Activated T-helper 2 cell treated with anti-CD3 and anti-CD28 coated beads, Interferon-gamma antibody, Interleukin-2, Interleukin-4, amounts not matched to agents 10 μg/mL and 5 μg/mL and 100 μg/mL, durations not matched to agents 14 hours and 24 hours and 36 hours (primary cell): ENCODE data around the gene NUDT14. TPM values are rescaled to one million over a fixed set of nuclear protein-coding genes. Genes with fewer than 3 reads are reported as not detected.

Experiments used
- DNase-seq: peaks from one replicate; pipeline ENCODE4 v3.0.0; 2021; ENCODE audit warnings: low spot score
- H3K27ac Mint-ChIP-seq: one replicate; pipeline ENCODE4 v1.8.0; 2021; ENCODE audit warnings: mixed read lengths
- H3K27me3 Mint-ChIP-seq: one replicate; pipeline ENCODE4 v1.8.0; 2021; ENCODE audit warnings: low read depth, mixed read lengths
- H3K36me3 Mint-ChIP-seq: one replicate; pipeline ENCODE4 v1.8.0; 2021; ENCODE audit warnings: low read depth, mixed read lengths
- H3K4me1 Mint-ChIP-seq: one replicate; pipeline ENCODE4 v1.8.0; 2021; ENCODE audit warnings: low read depth, mixed read lengths
- H3K4me3 Mint-ChIP-seq: one replicate; pipeline ENCODE4 v1.8.0; 2021; ENCODE audit warnings: low read depth, mild to moderate bottlenecking, moderate library complexity, mixed read lengths
- H3K9me3 Mint-ChIP-seq: one replicate; pipeline ENCODE4 v1.8.0; 2021; ENCODE audit warnings: mixed read lengths
- intact Hi-C: fragments of 100-400 bp; cut with micrococcal nuclease; formaldehyde crosslinking; loops from one replicate; pipeline ENCODE4 v1.15.1; 2023
- total RNA-seq: library from RNA; stranded (reverse); gene quantifications from 2 replicates; pipeline ENCODE4 v1.2.3, GENCODE V29; 2022

NUDT14 gene
- total RNA-seq, 1 donor from 2014 or later, result 10.4 TPM

DNA sequence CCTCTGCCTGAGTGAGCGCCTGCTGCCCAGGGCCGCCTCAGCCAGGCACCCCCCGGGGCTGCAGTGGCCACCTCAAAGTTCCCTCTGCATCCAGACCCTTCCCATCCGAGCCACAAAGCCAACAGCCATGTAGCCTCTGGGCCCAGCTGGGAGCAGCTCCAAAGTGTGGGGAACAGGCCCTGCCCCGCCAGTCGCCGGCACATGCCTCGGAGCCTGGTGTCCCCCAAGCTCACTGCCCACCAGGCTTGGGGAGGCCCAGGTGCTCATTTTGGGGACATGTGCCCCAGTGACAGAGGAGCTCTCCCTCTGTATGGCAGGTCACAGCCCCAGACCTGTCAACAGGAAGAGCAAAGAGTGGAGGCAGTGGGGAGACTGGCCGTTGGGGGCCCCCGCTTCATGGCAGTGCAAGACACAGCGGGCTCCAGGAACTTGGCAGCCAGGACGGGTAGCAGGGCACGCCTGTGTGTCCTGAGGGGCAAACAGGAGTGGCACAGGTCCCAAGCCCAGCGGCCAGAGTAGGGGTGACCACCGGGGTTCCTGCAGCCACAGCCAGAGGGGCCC lies 42.5 kb downstream of the NUDT14 start:
- no peak for DNase-seq
- H3K9me3 Mint-ChIP-seq, result peaks cover 14% of the 10 kb centered on the region
- no peaks in the 10 kb centered on the region for H3K4me1 Mint-ChIP-seq
- no peak overlapping the region for H3K27ac Mint-ChIP-seq
- H3K36me3 Mint-ChIP-seq, result peaks cover 3% of the 10 kb centered on the region
- H3K27me3 Mint-ChIP-seq, result no peaks in the 10 kb centered on the region
- intact Hi-C loops, result no loop called here
- no peak overlapping the region for H3K4me3 Mint-ChIP-seq

DNA sequence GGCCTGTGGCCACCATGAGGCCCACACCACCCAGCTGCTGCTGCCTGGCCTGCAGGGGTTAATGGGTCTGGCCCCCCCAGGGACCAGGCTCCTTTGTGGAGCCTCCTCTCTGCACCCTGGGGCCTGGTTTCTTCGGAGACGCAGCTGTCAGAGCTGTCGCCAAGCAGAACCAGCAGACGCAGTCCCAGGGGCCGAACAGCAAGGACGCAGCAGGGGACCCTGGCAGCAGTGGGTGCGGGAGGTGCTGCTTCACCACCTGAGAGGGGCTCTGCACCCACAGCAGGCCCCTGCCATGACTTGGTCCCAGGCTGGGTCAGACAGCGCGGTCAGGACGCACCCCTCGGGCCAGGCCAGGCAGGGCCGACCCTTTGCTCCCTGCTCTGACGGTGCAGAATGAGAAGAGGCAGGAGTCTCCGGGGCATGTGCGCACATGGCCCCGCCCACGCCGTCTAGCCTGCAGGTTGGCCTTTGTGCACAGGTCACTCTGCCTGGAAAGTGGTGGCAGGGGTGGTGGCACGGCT lies 43.0 kb downstream of the NUDT14 start:
- Mint-ChIP-seq H3K36me3 (peaks cover 3% of the 10 kb centered on the region), H3K9me3 (peaks cover 16% of the 10 kb centered on the region), H3K4me1 (no peaks in the 10 kb centered on the region), H3K27me3 (peaks cover 2% of the 10 kb centered on the region), H3K27ac (no peak overlapping the region), H3K4me3 (no peak overlapping the region)
- intact Hi-C loops, result no loop called here
- DNase-seq, result no peak

DNA sequence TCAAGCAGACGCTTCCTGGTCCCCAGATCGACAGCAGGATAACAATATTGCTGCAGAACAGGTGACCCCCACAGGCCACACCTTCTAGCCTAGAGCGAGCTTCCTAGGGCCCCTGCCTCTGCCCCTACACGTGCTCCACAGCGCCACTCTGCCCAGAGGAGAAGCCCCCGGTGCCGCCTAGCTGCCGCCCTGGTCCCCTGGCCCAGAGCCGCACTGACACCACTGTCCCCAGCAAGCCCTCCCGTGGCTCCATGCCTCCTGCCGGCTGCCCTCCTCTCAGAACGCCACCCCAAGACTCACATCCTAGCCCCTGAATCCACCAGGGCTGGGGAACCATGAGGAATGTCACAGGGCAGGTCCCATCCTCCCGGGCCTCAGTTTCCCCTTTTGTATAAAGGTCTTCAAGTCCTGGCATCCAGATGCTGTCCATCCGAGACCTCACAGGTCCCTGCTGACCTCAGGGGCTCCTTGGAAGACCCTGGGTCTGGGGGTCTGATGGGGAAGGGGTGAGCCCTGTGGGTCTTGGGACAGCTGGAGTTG lies 43.6 kb downstream of the NUDT14 start:
- intact Hi-C loops, result no loop called here
- no peak for DNase-seq
- peaks cover 5% of the 10 kb centered on the region for H3K27me3 Mint-ChIP-seq
- H3K36me3 Mint-ChIP-seq, result peaks cover 3% of the 10 kb centered on the region
- no peak overlapping the region for H3K27ac Mint-ChIP-seq
- no peaks in the 10 kb centered on the region for H3K4me1 Mint-ChIP-seq
- peaks cover 16% of the 10 kb centered on the region for H3K9me3 Mint-ChIP-seq
- no peak overlapping the region for H3K4me3 Mint-ChIP-seq

DNA sequence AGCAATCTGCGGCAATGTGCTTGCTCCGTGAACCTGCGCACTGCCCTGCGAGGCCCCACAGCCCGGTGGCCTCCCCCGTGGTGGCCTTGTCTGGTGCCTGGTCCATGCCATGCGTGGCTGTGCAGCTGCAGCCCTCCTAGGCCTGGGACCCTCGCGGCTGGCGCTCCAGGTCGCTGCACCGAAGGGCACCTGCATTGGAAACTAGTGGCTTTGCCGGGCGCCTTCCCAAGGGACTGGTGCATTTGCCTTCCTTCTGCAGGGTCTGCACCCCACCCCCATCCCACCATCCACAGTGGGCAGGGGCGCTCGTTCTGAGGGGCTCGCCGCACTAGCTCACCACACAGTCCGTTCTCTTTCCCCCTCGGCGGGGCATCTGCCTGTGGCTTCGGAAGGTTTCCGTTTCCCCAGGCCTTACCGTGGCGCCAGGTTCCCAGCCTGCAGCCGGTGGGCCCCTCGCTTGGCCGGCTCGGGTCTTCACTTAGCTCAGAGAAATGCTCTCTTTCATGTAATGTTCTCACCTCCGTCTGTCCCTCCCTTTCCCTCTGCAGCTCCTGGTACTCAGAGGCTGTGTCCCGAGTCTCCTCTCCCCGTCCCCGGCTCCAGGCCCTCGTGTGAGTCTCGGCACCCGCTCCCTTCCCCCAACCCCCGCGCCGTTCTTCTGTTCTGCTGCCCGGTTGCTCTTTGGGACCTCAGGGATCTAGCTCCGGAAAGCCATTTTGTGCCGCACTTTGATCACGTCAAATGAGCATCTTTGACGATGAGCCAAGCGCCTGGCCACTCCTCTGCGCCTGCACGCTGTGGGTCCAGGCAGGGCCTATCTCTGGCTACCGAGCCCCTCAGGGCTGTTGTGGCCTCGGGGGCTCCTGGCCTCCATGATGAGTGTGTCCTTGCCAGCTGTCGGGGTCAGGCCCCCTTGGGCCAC lies 44.5 kb downstream of the NUDT14 start:
- H3K27me3 Mint-ChIP-seq, result peaks cover 5% of the 10 kb centered on the region
- H3K27ac Mint-ChIP-seq, result no peak overlapping the region
- DNase-seq, result no peak
- H3K4me3 Mint-ChIP-seq, result no peak overlapping the region
- no peaks in the 10 kb centered on the region for H3K4me1 Mint-ChIP-seq
- peaks cover 3% of the 10 kb centered on the region for H3K36me3 Mint-ChIP-seq
- H3K9me3 Mint-ChIP-seq, result peaks cover 16% of the 10 kb centered on the region
- intact Hi-C loops, result no loop called here

DNA sequence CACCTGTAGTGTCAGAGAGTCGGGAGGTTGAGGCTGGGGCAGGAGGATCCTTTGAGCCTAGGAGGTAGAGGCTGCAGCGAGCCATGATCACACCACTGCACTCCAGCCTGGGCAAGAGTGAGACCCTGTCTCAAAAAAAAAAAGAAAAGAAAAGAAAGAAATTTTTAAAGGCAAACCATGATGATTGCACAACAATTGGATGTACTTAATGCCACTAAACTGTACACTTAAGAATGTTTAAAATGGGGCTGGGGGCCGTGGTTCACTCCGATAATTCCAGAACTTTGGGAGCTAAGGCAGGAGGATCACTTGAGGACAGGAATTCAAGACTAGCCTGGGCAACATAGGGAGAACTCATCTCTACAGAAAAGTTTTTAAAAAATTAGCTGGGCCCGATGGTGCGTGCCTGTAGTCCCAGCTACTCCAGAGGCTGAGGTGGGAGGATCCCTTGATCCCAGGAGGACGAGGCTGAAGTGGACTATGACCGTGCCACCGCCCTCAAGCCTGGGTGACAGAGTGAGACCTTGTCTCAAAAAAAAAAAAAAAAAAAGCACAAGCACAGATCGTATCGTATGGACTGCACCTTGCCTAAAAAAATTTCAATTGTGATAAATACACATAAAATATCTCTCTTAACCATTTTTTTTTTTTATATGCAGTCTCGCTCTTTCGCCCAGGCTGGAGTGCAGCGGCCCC lies 45.3 kb downstream of the NUDT14 start:
- H3K4me3 Mint-ChIP-seq, result no peak overlapping the region
- H3K36me3 Mint-ChIP-seq, result peaks cover 3% of the 10 kb centered on the region
- H3K27ac Mint-ChIP-seq, result no peak overlapping the region
- intact Hi-C loops, result no loop called here
- no peak for DNase-seq
- H3K27me3 Mint-ChIP-seq, result peaks cover 5% of the 10 kb centered on the region
- peaks cover 10% of the 10 kb centered on the region for H3K9me3 Mint-ChIP-seq
- H3K4me1 Mint-ChIP-seq, result no peaks in the 10 kb centered on the region

DNA sequence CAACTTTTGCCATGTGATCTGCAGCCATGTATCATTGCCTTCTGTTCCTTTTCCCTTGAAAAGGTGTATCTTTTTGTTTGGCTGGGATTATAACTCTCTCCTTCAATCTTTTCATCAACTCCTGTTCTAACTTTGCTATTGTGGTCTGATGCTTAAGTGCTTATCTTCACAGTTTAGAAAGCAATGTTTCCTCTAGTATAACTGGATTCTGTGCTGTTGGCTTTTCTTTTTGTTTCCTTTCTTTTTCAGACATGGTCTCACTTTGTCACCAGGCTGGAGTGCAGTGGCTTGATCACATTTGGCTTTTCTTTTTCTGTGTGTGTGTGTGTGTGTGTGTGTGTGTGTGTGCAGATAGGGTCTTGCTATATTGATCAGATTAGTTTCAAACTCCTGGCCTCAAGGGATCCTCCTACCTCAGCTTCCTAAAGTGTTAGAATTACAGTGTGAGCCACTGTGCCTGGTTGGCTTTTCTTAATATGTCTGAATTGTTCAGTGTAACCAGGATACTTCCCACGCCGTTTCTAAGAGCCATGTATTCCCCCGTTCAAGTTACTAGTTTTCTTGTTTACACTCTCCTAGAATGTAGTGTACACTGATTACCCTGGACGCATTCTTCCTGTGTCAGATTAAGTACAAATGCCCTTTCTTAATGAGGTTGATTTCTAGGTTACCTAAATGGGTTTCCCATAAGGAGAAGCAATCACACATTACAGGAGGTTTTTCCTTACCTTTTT lies 48.0 kb downstream of the NUDT14 start:
- peaks cover 7% of the 10 kb centered on the region for H3K27me3 Mint-ChIP-seq
- intact Hi-C loops, result no loop called here
- no peaks in the 10 kb centered on the region for H3K36me3 Mint-ChIP-seq
- DNase-seq, result no peak
- peaks cover 2% of the 10 kb centered on the region for H3K9me3 Mint-ChIP-seq
- no peak overlapping the region for H3K4me3 Mint-ChIP-seq
- no peaks in the 10 kb centered on the region for H3K4me1 Mint-ChIP-seq
- no peak overlapping the region for H3K27ac Mint-ChIP-seq

DNA sequence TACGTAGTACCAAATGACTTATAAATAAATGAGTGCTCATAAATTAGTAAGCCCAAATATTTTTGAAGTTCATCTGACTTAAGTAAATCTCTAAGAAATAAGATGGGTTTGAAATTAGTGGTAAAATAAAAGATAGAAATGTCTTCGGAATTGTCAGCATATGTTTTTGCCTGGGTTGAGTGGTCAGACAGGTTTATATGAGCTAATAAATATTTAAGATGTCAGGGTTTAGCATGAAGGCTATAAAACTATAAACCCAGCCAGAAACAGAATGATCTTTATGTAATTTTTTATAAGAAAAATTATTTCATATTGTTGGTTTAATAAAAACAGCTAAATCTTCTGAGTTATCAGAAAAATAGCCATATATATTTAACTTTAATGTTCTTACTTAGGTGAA lies 49.9 kb downstream of the NUDT14 start:
- H3K36me3 Mint-ChIP-seq, result no peaks in the 10 kb centered on the region
- DNase-seq, result no peak
- peaks cover 7% of the 10 kb centered on the region for H3K27me3 Mint-ChIP-seq
- intact Hi-C loops, result no loop called here
- H3K27ac Mint-ChIP-seq, result no peak overlapping the region
- no peak overlapping the region for H3K4me3 Mint-ChIP-seq
- H3K9me3 Mint-ChIP-seq, result peaks cover 2% of the 10 kb centered on the region
- no peaks in the 10 kb centered on the region for H3K4me1 Mint-ChIP-seq

DNA sequence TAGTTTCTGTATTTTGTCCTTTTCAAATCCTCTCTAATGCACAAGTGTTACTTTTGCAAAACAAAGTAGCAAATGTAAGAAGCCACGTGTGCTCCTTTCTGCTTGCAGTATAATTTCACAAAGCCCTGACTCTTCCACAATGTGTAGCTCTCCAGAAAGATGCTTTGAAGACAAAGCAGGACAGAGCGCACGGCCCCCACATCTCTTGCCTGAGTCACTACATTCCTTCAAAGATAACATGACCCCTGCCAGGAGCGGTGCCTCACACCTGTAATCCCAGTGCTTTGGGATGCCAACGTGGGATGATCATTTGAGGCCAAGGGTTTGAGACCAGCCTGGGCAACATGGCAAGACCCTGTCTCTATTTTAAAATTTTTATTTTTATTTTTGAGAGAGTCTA lies 53.1 kb downstream of the NUDT14 start:
- no peak overlapping the region for H3K4me3 Mint-ChIP-seq
- intact Hi-C loops, result no loop called here
- DNase-seq, result no peak
- no peaks in the 10 kb centered on the region for H3K9me3 Mint-ChIP-seq
- no peak overlapping the region for H3K27ac Mint-ChIP-seq
- no peaks in the 10 kb centered on the region for H3K4me1 Mint-ChIP-seq
- peaks cover 12% of the 10 kb centered on the region for H3K27me3 Mint-ChIP-seq
- H3K36me3 Mint-ChIP-seq, result no peaks in the 10 kb centered on the region

DNA sequence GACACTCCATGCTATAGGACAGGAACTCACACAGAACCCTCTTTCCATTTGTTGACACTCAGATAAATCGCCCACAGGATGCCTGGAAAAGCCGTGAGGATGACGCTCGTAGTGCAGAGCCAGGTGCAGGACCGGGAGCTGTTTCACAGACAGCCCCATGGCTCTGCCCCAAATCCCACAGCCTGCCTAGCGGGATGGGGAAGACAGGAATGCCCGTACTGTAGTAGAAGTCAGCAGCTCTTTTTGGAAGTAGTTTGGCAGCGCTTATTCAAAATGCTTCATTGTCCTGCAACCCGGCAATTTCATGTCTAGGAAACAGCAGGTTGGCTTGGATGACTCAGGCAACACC lies 54.2 kb downstream of the NUDT14 start:
- Mint-ChIP-seq H3K9me3 (peaks cover 10% of the 10 kb centered on the region), H3K36me3 (no peaks in the 10 kb centered on the region), H3K4me1 (no peaks in the 10 kb centered on the region), H3K27ac (no peak overlapping the region), H3K27me3 (peaks cover 12% of the 10 kb centered on the region), H3K4me3 (no peak overlapping the region)
- intact Hi-C loops, result no loop called here
- no peak for DNase-seq

DNA sequence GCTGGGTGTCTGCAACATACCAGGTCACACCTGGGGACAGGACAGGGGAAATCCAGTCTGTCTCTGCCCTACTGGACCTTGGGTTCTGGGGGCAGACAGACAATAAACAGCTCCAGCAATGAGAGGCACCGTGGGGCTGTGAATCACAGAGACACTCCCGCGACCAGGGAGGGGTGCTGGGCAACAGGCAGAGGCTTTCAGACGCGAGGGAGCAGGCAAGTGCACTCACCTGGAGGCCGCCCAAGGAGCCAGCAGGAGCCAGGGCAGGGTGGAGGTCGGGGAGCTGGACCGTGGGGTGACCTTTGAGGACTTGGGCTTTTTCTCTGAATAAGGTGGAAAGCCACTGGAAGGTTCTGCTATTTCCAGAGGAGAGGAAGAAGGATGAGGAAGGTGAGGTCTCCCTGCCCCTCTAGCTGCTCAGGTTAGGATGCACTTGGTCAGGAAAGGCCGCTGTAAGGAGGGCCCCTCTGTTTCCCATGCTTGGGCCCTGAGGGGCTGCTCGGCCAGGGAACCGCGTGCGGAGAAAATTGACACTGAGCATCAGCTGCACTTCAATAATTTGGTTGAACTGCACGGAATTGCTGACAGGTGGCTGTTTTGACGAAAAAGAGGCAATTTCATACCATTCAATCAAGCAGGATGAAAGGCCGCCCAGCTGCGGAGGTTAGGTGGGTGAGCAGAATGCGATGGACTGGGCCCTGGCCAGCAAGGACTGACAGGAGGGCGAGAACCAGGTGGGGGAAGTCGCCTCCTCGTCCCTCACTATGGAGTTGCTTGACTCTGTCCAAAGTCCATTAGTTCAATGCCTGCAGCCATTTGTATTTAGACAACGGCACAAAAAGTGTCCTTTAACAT lies 54.8 kb downstream of the NUDT14 start:
- intact Hi-C loops, result no loop called here
- no peak overlapping the region for H3K4me3 Mint-ChIP-seq
- H3K9me3 Mint-ChIP-seq, result peaks cover 14% of the 10 kb centered on the region
- peaks cover 12% of the 10 kb centered on the region for H3K27me3 Mint-ChIP-seq
- no peak overlapping the region for H3K27ac Mint-ChIP-seq
- no peak for DNase-seq
- H3K36me3 Mint-ChIP-seq, result no peaks in the 10 kb centered on the region
- no peaks in the 10 kb centered on the region for H3K4me1 Mint-ChIP-seq

DNA sequence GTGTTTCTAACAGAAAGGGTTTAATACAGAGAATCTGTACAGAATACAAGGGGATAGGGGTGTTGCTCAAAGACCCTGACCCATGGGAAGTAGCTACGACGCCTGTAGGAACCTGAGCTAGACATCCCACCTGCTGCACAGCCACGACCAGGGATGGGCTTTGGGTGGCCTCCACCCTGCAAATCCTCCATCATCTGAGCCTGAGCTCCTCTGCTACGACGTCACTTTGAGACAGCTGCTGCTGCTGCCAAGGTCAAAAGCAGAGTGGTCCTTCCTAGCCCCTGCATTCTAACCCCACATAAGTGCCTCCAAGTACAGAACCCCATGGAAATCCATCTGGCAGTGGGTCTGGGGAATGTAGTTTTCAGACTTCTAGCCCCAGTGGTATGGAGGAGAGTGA lies 56.3 kb downstream of the NUDT14 start:
- H3K4me1 Mint-ChIP-seq, result no peaks in the 10 kb centered on the region
- DNase-seq, result no peak
- peaks cover 23% of the 10 kb centered on the region for H3K9me3 Mint-ChIP-seq
- peaks cover 12% of the 10 kb centered on the region for H3K27me3 Mint-ChIP-seq
- intact Hi-C loops, result no loop called here
- no peak overlapping the region for H3K27ac Mint-ChIP-seq
- H3K36me3 Mint-ChIP-seq, result no peaks in the 10 kb centered on the region
- no peak overlapping the region for H3K4me3 Mint-ChIP-seq
